Thoracic aorta (tissue), 2 donors: Measurements from ENCODE around the gene ARHGAP8. TPM values are rescaled to one million over a fixed set of nuclear protein-coding genes. Genes with fewer than 3 reads are reported as not detected.

Experiments used
- ATAC-seq: fragments of 150-250 bp; one replicate; pipeline ENCODE4 v1.8.0; 2017; ENCODE audit warnings: low read depth; ENCODE audit not compliant: insufficient number of reproducible peaks, low FRiP score
- DNase-seq: peaks from one replicate; pipeline ENCODE4 v3.0.0-alpha.2; 2020; ENCODE audit warnings: low spot score
- H3K27ac ChIP-seq, 2 donors: fragments of 200-600 bp; sonication (generic); 1 replicate in 1 of 2; 2 replicates in 1 of 2; pipeline ENCODE4 v1.5.1; 2016; ENCODE audit warnings: mild to moderate bottlenecking in 2 of 2, moderate library complexity in 2 of 2
- H3K27me3 ChIP-seq: fragments of 200-600 bp; sonication (generic); replicated peaks from 2 replicates; pipeline ENCODE4 v1.6.0; 2016; ENCODE audit warnings: mild to moderate bottlenecking; ENCODE audit not compliant: insufficient read depth
- H3K36me3 ChIP-seq: fragments of 200-600 bp; sonication (generic); one replicate; pipeline ENCODE4 v1.5.1; 2016
- H3K4me1 ChIP-seq, 2 donors: fragments of 200-600 bp; sonication (generic); 1 replicate in 1 of 2; 2 replicates in 1 of 2; pipeline versions ENCODE4 v1.5.1 to v1.6.0; 2016; ENCODE audit warnings: low read depth in 2 of 2, mild to moderate bottlenecking in 1 of 2; ENCODE audit not compliant: control insufficient read depth in 1 of 2
- H3K4me3 ChIP-seq: fragments of 200-600 bp; sonication (generic); 2 replicates; pipeline ENCODE4 v1.5.1; 2016; ENCODE audit warnings: mild to moderate bottlenecking
- H3K9me3 ChIP-seq: fragments of 200-600 bp; sonication (generic); 2 replicates; pipeline ENCODE4 v1.5.1; 2016
- total RNA-seq, 2 donors: library from RNA; depleted of rRNA; stranded (reverse); fragments of >200 nt; gene quantifications; one replicate each; pipeline versions ENCODE4 v1.1.0 to v1.2.3, GENCODE V29; 2016
- TF ChIP-seq, protein P1 (sequence below): fragments of 200-600 bp; sonication (generic); IDR thresholded peaks from one replicate; pipeline ENCODE4 v1.5.1; 2019; ENCODE audit warnings: antibody characterized with exemption

ARHGAP8 gene
- total RNA-seq, 2 donors from 2014 or later: 1.2 to 4.0 TPM

DNA sequence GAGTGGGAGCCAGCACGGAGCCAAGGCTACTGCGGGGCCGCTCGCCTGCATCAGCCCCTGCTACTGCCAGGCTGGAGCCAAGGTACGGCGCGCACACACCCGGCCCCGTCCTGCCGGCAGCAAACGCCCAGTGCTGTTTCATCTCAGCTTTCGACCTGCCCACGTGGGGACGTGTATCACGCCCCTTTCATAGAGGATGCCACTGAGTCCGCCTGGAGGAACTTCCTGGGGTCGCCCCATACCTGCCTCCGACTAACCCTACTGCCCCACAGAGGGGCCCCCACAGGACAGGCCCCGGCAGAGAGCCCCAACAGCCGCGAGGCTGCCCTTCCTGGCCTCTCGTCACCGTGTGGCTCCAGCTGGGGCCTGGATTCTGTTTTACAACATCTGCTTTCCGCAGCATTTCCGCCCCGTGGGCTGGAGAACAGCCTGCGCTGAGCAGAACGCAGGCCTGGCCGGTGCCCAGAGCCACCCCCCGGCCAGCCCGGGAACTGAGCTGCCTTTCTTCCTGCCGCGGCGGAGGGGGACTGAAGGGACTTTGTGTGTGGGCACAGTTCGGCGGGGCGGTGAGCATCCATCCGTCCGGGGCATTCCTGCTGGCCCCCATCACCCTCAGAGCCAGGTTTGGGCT lies 22.9 kb upstream of the ARHGAP8 start:
- no peaks in the 10 kb centered on the region for H3K27me3 ChIP-seq
- H3K4me3 ChIP-seq: no peak overlapping the region
- no peak for ATAC-seq
- DNase-seq: no peak
- TF ChIP-seq, protein P1, sequence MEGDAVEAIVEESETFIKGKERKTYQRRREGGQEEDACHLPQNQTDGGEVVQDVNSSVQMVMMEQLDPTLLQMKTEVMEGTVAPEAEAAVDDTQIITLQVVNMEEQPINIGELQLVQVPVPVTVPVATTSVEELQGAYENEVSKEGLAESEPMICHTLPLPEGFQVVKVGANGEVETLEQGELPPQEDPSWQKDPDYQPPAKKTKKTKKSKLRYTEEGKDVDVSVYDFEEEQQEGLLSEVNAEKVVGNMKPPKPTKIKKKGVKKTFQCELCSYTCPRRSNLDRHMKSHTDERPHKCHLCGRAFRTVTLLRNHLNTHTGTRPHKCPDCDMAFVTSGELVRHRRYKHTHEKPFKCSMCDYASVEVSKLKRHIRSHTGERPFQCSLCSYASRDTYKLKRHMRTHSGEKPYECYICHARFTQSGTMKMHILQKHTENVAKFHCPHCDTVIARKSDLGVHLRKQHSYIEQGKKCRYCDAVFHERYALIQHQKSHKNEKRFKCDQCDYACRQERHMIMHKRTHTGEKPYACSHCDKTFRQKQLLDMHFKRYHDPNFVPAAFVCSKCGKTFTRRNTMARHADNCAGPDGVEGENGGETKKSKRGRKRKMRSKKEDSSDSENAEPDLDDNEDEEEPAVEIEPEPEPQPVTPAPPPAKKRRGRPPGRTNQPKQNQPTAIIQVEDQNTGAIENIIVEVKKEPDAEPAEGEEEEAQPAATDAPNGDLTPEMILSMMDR: no peak
- no peak overlapping the region for H3K27ac ChIP-seq
- H3K9me3 ChIP-seq: no peaks in the 10 kb centered on the region
- no peaks in the 10 kb centered on the region for H3K36me3 ChIP-seq
- no peaks in the 10 kb centered on the region for H3K4me1 ChIP-seq

DNA sequence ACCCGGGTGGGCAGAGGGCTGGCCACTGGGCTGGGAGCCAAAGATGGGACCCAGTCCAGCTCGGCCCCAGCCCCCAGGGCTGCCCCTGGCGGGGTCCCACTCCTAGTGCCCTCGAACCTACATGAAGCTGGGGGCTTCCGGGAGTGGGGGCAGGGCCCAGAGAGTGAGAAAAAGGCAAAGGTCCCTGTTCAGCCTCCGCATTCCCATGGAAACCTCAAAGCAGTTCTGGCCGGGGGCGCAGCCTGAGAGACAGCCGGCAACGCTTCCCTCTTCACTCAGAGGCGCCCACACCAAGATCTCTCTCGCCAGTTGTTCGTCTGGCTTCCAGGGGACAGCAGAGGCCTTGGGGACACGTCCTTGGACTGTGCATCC lies 22.4 kb upstream of the ARHGAP8 start:
- ATAC-seq: no peak
- H3K27ac ChIP-seq: no peak overlapping the region
- H3K36me3 ChIP-seq: no peaks in the 10 kb centered on the region
- no peak overlapping the region for H3K4me3 ChIP-seq
- no peaks in the 10 kb centered on the region for H3K4me1 ChIP-seq
- DNase-seq: no peak
- H3K9me3 ChIP-seq: no peaks in the 10 kb centered on the region
- TF ChIP-seq, protein P1: no peak
- no peaks in the 10 kb centered on the region for H3K27me3 ChIP-seq

DNA sequence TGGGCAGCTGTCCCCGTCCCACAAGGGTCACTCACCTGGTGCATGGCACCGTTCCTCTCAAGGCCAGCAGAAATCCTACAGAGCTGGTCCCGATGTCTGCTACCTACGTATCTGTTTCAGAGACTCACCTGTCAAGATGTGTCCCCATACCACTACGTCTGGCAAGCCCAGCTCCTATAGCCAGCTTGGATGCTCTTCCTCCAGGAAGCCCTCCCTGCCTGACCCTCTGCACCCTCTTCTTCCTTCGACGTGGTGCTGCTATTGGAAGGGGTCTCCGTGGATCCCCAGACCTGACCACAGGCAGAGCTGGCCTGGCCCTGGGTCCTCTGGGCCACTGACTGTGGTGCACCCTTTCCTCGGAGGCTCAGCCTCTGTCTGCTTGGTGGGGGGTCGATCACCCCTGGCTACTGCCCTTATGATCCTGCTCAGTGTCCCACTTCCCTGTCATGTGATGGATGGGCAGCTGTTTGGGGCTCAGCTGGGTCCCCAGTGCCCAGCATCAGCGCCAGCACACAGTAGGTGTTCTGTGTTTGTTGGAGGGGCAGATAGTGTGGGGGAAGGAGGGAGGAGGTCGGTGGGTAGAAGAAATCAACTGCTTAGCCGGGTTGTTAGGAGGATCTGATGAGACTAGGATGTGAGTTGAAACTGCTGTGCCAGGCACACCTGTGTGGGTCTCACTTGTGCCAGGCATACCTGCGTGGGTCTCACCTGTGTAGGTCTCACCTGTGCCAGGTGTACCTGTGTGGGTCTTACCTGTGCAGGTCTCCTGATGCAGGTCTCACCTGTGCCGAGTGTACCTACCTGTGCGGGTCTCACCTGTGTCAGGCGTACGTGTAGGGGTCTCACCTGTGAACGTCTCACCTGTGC lies 21.7 kb upstream of the ARHGAP8 start:
- Histone ChIP-seq H3K9me3 (no peaks in the 10 kb centered on the region), H3K27me3 (no peaks in the 10 kb centered on the region), H3K27ac (no peak overlapping the region), H3K4me3 (no peak overlapping the region), H3K4me1 (no peaks in the 10 kb centered on the region), H3K36me3 (no peaks in the 10 kb centered on the region)
- TF ChIP-seq, protein P1: no peak
- ATAC-seq: no peak
- DNase-seq: no peak

DNA sequence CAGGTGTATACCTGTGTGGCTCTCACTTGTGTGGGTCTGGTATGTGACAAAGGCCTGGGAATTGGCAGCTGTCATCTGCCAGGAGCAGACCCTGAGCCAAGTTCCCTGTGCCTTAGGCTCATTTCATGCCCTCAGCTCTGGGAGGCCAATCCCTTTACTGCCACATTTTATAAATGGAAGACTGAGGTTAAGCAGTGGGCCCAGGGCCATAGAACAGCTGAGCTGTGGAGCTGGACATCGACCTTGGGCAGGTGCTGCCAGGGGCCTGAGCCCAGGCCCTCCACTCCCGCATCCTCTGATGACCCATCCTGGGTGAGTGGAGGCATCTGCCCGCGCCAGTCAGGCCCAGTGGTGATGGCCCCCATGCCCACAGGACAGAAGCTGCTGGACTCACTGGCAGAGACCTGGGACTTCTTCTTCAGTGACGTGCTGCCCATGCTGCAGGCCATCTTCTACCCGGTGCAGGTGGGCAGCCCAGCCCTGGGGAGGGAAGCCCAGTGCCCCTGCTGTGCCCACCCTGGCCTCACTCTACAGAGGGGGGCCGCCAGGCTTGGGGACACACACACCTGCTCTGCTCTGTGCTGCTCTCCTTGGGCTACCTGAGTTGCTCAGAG lies 20.9 kb upstream of the ARHGAP8 start:
- DNase-seq: no peak
- Histone ChIP-seq H3K4me3 (no peak overlapping the region), H3K36me3 (no peaks in the 10 kb centered on the region), H3K4me1 (no peaks in the 10 kb centered on the region), H3K27me3 (no peaks in the 10 kb centered on the region), H3K9me3 (no peaks in the 10 kb centered on the region), H3K27ac (no peak overlapping the region)
- no peak for ATAC-seq
- TF ChIP-seq, protein P1: no peak

DNA sequence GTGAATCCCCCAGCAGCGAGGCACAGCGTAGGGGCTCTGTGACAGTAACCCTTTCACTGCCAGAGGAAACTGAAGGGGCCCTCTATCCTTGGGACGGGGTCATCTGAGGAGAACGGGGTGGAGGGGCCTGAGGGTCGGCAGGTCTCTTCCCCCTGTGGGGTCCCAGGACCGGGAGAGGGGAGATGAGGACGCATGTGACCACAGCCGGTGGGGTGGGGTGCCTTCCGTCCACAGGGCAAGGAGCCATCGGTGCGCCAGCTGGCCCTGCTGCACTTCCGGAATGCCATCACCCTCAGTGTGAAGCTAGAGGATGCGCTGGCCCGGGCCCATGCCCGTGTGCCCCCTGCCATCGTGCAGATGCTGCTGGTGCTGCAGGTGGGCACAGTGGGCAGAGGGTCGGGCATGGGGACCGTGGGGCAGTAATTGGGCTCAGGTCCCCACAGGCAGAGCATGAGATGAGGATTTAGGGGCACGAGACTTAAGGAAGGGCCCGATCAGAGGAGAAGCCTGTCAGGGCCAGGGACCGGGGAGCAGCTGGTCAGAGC lies 20.3 kb upstream of the ARHGAP8 start:
- H3K4me3 ChIP-seq: no peak overlapping the region
- no peaks in the 10 kb centered on the region for H3K27me3 ChIP-seq
- TF ChIP-seq, protein P1: no peak
- H3K36me3 ChIP-seq: no peaks in the 10 kb centered on the region
- no peak for DNase-seq
- no peak for ATAC-seq
- no peaks in the 10 kb centered on the region for H3K9me3 ChIP-seq
- no peak overlapping the region for H3K27ac ChIP-seq
- no peaks in the 10 kb centered on the region for H3K4me1 ChIP-seq
